ENCODE data around the gene PARD3B.

The PARD3B gene

DNA sequence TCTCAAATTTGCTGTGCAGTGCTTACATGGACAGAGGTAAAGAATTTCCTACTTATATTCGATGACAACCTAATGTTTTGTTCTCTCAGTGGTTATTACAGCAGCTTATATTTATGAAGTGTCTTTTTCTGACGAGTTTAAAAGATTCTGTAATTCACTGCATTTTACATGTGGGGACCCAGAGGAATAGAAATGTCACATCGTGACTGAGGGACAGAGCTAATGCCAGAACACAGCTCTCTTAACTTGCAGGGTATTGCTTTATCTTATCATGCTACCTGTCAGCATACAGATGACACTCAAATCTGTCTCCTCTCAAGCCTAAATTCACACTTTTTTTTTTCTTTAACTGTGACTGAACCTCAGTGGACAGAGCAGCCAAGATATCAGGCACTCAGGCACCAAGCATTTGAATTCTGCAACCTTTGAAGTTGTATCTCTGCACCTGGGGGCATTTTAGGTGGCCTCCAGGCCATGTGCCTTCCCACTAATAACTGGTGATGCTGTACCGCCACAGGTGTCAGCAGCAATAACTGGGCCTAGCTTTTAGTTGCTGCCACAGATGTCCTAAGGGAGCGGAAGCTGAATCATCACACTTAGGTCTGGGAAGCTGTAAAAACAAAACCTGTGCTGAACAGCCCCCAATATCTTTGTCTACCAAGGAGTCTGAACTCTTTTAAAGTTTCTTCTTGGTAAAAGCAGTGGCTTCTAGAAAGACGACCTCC lies 821.2 kb downstream of the PARD3B start:
- no peaks in the 10 kb centered on the region for H3K27me3 ChIP-seq (ENCODE audit: insufficient read depth, poor library complexity, severe bottlenecking)
- DNase-seq (ENCODE audit: low read depth in 1 of 2, low spot score in 1 of 2): no peak
- H3K4me3 ChIP-seq (replicated peaks; ENCODE audit: insufficient read depth, low read length): no peak overlapping the region
- TF ChIP-seq, protein P1, sequence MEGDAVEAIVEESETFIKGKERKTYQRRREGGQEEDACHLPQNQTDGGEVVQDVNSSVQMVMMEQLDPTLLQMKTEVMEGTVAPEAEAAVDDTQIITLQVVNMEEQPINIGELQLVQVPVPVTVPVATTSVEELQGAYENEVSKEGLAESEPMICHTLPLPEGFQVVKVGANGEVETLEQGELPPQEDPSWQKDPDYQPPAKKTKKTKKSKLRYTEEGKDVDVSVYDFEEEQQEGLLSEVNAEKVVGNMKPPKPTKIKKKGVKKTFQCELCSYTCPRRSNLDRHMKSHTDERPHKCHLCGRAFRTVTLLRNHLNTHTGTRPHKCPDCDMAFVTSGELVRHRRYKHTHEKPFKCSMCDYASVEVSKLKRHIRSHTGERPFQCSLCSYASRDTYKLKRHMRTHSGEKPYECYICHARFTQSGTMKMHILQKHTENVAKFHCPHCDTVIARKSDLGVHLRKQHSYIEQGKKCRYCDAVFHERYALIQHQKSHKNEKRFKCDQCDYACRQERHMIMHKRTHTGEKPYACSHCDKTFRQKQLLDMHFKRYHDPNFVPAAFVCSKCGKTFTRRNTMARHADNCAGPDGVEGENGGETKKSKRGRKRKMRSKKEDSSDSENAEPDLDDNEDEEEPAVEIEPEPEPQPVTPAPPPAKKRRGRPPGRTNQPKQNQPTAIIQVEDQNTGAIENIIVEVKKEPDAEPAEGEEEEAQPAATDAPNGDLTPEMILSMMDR (IDR thresholded peaks at IDR 0.05; ENCODE audit: insufficient read depth, low read length): no peak
- no peak for TF ChIP-seq SPI1 (IDR thresholded peaks at IDR 0.05; ENCODE audit: borderline replicate concordance, low read depth)
- no peak overlapping the region for H3K27ac ChIP-seq (replicated peaks)

DNA sequence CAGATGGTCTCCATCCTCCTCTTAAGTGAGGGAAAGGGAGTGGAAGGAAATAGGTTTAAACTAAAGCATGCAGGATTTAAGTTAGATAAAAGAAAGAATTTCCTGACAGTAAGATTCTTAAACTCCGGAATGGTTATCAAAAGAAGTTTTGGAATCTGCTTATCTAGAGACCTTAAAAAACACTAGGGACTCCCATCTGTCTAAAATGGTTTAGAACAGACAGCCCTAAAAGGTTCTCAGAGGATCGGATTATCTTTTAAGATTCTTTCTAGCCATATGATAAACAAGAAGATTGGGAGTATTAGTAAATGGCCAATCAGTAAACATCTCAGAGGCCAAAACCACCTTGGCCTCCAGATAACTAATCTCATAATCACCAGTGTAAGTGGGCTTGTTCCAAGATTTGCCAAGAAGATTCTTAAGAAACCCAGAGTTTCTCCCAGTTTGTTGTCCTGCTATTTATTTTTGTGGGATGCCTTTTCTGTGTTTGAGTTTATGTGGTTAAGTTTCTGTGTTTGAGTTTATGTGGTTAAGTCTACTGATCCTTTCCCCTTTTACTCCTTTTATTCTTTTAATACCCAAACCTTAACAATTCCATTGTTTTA lies 822.2 kb downstream of the PARD3B start:
- H3K27ac ChIP-seq (replicated peaks): no peak overlapping the region
- TF ChIP-seq, protein P2, sequence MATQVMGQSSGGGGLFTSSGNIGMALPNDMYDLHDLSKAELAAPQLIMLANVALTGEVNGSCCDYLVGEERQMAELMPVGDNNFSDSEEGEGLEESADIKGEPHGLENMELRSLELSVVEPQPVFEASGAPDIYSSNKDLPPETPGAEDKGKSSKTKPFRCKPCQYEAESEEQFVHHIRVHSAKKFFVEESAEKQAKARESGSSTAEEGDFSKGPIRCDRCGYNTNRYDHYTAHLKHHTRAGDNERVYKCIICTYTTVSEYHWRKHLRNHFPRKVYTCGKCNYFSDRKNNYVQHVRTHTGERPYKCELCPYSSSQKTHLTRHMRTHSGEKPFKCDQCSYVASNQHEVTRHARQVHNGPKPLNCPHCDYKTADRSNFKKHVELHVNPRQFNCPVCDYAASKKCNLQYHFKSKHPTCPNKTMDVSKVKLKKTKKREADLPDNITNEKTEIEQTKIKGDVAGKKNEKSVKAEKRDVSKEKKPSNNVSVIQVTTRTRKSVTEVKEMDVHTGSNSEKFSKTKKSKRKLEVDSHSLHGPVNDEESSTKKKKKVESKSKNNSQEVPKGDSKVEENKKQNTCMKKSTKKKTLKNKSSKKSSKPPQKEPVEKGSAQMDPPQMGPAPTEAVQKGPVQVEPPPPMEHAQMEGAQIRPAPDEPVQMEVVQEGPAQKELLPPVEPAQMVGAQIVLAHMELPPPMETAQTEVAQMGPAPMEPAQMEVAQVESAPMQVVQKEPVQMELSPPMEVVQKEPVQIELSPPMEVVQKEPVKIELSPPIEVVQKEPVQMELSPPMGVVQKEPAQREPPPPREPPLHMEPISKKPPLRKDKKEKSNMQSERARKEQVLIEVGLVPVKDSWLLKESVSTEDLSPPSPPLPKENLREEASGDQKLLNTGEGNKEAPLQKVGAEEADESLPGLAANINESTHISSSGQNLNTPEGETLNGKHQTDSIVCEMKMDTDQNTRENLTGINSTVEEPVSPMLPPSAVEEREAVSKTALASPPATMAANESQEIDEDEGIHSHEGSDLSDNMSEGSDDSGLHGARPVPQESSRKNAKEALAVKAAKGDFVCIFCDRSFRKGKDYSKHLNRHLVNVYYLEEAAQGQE (IDR thresholded peaks at IDR 0.05; ENCODE audit: insufficient replicate concordance, low read depth): no peak
- no peak for TF ChIP-seq POLR2AphosphoS5 (IDR thresholded peaks at IDR 0.05; ENCODE audit: low read depth)
- no peak for TF ChIP-seq GABPA (IDR thresholded peaks at IDR 0.05; ENCODE audit: low read depth)
- TF ChIP-seq, protein P1 (IDR thresholded peaks at IDR 0.05; ENCODE audit: insufficient read depth, low read length): no peak
- TF ChIP-seq SPI1 (IDR thresholded peaks at IDR 0.05; ENCODE audit: borderline replicate concordance, low read depth): no peak
- H3K4me3 ChIP-seq (replicated peaks; ENCODE audit: insufficient read depth, low read length): no peak overlapping the region
- no peak for DNase-seq (ENCODE audit: low read depth in 1 of 2, low spot score in 1 of 2)
- no peaks in the 10 kb centered on the region for H3K27me3 ChIP-seq (ENCODE audit: insufficient read depth, poor library complexity, severe bottlenecking)

DNA sequence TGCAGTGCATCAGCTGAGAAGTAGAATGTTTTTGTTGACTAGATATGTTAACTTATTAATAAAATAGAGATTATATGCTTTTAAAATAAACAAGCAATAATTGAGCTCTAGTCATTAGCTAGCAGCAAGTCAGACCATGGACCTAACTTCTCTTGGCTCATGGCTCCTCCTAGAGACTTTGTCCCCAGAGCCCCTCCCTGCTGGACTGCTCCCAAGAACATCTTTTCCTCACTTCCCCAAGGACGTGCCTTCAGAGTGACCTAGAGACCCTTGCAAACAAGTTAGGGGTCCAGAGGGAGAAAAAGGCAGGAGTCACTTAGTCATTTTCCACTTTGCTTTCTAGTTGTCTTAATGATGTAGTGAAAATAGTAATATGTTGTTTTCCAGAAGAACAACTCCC lies 824.5 kb downstream of the PARD3B start:
- no peak for TF ChIP-seq GABPA (IDR thresholded peaks at IDR 0.05; ENCODE audit: low read depth)
- TF ChIP-seq POLR2AphosphoS5 (IDR thresholded peaks at IDR 0.05; ENCODE audit: low read depth): no peak
- no peak for TF ChIP-seq SPI1 (IDR thresholded peaks at IDR 0.05; ENCODE audit: borderline replicate concordance, low read depth)
- TF ChIP-seq, protein P1 (IDR thresholded peaks at IDR 0.05; ENCODE audit: insufficient read depth, low read length): no peak
- TF ChIP-seq, protein P2 (IDR thresholded peaks at IDR 0.05; ENCODE audit: insufficient replicate concordance, low read depth): no peak
- DNase-seq (ENCODE audit: low read depth in 1 of 2, low spot score in 1 of 2): no peak
- no peak overlapping the region for H3K27ac ChIP-seq (replicated peaks)
- no peak overlapping the region for H3K4me3 ChIP-seq (replicated peaks; ENCODE audit: insufficient read depth, low read length)
- no peaks in the 10 kb centered on the region for H3K27me3 ChIP-seq (ENCODE audit: insufficient read depth, poor library complexity, severe bottlenecking)
